ENCODE results near the gene NRGN.

NRGN gene

DNA sequence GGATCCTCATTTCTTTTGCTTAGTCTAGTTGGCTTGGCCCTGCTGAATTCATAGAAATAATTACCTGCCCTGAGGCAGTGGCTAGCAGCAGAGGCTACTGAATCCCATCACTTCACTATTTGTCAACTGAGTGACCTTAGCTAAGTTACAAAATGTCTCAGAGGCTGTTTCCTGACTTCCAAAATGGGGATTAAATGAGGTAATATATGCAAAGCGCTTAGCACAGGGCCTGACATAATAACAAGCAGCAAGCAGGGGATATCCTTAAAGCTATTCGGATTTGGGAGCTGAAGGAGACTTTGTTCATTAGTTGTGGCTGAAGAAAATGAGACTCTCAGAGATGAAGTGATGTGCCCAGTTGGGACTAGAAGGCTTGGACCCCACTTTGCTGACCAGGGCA is 2.8 kb downstream of the NRGN start:
- FAIRE-seq, result no peak
- DNase-seq (ENCODE audit: insufficient read length), result no peak
- no peak for TF ChIP-seq POLR2A (IDR thresholded peaks at IDR 0.05; ENCODE audit: low read depth, low read length)
- TF ChIP-seq POLR2AphosphoS5 (IDR thresholded peaks at IDR 0.05; ENCODE audit: low read depth, low read length), result no peak
- no peak for TF ChIP-seq TAF1 (IDR thresholded peaks at IDR 0.05; ENCODE audit: borderline replicate concordance, low read depth, low read length)

DNA sequence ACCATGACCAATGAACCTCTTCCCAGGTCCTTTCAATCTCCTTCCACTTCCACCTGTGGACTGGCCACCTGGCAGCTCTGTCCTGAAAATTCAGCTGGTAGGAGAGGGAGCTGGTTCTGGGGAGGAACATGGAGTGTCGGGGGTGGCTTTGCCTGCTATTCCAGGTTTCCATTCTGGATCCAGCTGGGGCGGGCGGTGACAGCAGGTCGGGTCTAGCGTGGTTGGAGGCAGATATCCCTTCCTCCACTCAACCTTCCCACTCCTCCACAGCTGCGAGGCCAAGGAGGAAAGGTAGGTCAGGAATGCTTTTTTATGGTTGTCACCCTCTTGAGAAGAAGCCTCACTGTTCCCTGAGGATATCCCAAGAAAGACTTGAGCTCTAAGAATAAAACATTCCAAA is 3.3 kb downstream of the NRGN start:
- DNase-seq (ENCODE audit: insufficient read length) (no peak), FAIRE-seq (no peak)
- TF ChIP-seq POLR2A (IDR thresholded peaks at IDR 0.05; ENCODE audit: low read depth, low read length), result no peak
- TF ChIP-seq POLR2AphosphoS5 (IDR thresholded peaks at IDR 0.05; ENCODE audit: low read depth, low read length), result no peak
- no peak for TF ChIP-seq TAF1 (IDR thresholded peaks at IDR 0.05; ENCODE audit: borderline replicate concordance, low read depth, low read length)

DNA sequence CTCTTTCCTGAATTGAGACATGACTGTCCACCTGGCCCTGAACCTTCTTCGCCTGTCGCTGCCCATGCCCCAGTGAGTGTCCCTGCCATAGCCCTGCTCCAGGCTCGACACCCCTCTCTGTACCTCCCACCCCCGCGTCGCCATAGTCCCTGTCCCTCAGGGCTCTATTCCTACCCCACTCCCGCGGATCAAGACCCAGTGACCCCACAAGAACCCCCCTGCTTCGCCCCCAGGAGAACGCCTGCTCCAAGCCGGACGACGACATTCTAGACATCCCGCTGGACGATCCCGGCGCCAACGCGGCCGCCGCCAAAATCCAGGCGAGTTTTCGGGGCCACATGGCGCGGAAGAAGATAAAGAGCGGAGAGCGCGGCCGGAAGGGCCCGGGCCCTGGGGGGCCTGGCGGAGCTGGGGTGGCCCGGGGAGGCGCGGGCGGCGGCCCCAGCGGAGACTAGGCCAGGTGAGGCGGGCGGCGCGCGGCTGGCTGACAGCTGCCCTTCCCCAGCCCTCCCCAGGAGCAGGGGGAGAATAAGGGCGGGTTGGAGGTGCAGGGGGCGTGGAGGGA is 5.6 kb downstream of the NRGN start:
- TF ChIP-seq POLR2A (IDR thresholded peaks at IDR 0.05; ENCODE audit: low read depth, low read length), result no peak
- TF ChIP-seq POLR2AphosphoS5 (IDR thresholded peaks at IDR 0.05; ENCODE audit: low read depth, low read length), result no peak
- no peak for TF ChIP-seq TAF1 (IDR thresholded peaks at IDR 0.05; ENCODE audit: borderline replicate concordance, low read depth, low read length)
- FAIRE-seq, result no peak
- DNase-seq (ENCODE audit: insufficient read length), result no peak

GRCh38 chr11:124745835-124746620 is 6.3 kb downstream of the NRGN start:
- TF ChIP-seq POLR2A (IDR thresholded peaks at IDR 0.05; ENCODE audit: low read depth, low read length), result no peak
- no peak for TF ChIP-seq TAF1 (IDR thresholded peaks at IDR 0.05; ENCODE audit: borderline replicate concordance, low read depth, low read length)
- no peak for TF ChIP-seq POLR2AphosphoS5 (IDR thresholded peaks at IDR 0.05; ENCODE audit: low read depth, low read length)
- peak; percentile 50 for DNase-seq (ENCODE audit: insufficient read length)
- FAIRE-seq, result peak; percentile 38

DNA sequence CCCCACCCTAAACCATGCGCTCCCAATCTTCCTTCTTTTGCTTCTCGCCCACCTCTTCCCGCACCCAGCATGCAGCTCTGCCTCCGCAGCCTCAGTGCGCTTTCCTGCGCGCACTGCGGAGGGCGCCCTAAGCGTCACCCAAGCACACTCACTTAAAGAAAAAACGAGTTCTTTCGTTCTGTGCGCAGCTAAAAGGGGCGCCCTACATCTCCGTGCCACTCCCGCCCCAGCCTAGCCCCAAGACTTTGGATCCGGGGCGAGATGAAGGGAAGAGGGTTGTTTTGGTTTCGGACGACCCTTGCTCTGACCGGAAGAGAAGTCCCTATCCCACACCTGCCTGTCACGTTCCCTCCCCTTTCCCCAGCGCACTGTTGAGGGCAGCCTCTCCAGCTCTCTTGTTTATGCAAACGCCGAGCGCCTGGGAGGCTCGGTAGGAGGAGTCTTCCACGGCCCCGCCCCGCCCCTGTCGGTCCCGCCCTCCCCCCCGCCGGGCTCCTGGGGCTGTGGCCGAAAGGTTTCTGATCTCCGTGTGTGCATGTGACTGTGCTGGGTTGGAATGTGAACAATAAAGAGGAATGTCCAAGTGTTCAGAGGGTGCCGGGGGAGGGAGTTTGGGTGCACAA is 7.0 kb downstream of the NRGN start:
- FAIRE-seq (peak; percentile 96), DNase-seq (ENCODE audit: insufficient read length) (peak; percentile 94)
- TF ChIP-seq POLR2A (IDR thresholded peaks at IDR 0.05; ENCODE audit: low read depth, low read length), result no peak
- TF ChIP-seq POLR2AphosphoS5 (IDR thresholded peaks at IDR 0.05; ENCODE audit: low read depth, low read length), result no peak
- TF ChIP-seq TAF1 (IDR thresholded peaks at IDR 0.05; ENCODE audit: borderline replicate concordance, low read depth, low read length), result no peak

DNA sequence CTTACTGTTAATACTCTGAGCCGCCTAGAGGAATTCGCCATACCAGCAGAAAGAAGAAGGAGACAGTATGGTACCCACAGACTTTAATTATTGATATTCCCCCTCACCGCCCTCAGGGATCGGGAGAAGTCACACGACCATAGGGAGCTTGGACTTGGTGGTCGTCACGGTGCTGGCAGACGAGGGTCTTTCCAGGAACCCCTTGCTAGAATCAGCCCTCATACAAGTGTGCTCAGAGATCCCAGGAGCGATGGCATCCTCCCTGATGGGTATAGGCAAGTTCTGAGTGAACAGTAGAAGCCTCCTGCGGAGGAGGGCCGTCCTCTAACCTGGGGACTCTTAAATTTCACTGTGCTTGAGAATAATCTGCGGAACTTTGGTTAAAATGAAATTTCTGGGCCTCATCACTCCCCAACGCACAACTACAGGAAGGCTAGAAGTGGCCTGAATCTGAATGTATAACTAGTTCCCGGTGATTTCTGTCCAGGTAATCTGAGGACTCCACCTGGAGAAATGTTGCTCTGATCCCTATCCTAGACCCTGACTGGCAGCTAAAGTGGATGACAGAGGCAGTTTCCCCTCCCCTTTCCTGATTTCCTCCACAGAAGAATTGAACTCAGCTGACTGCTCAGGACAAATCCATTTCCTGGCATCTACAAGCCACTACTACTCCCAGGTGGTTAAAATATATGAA is 7.8 kb downstream of the NRGN start:
- DNase-seq (ENCODE audit: insufficient read length), result no peak
- no peak for FAIRE-seq
- TF ChIP-seq POLR2A (IDR thresholded peaks at IDR 0.05; ENCODE audit: low read depth, low read length) (no peak), POLR2AphosphoS5 (IDR thresholded peaks at IDR 0.05; ENCODE audit: low read depth, low read length) (no peak), TAF1 (IDR thresholded peaks at IDR 0.05; ENCODE audit: borderline replicate concordance, low read depth, low read length) (no peak)

- no peak for DNase-seq (ENCODE audit: insufficient read length)
- TF ChIP-seq POLR2A (IDR thresholded peaks at IDR 0.05; ENCODE audit: low read depth, low read length), result no peak
- no peak for TF ChIP-seq POLR2AphosphoS5 (IDR thresholded peaks at IDR 0.05; ENCODE audit: low read depth, low read length)
- TF ChIP-seq TAF1 (IDR thresholded peaks at IDR 0.05; ENCODE audit: borderline replicate concordance, low read depth, low read length), result no peak
- no peak for FAIRE-seq
Observed at GRCh38 chr11:124748100-124748418, 8.3 kb downstream of the NRGN start.

DNA sequence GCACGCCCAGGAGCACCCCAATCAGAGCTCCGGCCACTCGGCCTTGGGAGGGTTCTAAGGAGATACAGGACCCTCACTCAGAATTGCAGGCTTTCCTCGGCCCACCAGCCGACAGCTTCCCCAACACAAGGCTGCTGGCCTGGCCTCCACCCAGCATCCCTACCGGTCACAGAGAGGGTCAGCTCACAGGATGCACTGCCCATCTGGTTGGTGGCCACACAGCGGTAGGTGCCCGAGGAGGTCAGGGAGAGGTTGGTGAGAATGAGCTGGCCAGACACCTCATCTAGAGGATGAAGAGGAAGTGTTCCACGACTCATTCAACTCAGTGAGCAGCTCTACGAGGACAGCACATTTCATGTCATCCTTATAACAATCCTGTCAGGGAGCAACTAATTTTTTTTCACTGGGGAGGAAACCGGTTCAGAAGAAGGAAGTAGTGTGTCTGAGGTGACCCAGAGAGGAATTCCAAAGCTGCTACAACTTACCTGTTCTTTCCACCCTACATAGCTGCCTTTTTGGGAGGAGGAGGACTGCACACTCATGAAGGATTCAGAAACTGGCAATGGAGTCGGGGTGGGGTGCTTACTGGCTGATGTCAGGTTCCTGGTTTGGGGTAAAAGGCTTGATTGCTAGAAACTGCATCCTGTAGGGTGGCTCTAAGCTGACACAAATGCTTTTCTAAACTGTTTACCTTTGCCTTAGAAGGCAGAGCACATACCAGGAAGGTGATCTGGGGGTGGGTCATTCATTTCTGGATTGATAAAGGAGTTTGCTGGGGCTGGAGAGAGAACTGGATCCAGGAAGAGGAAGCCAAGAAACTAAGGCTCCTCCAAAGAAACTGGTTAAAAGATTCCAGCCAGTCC is 9.0 kb downstream of the NRGN start:
- DNase-seq (ENCODE audit: insufficient read length) (no peak), FAIRE-seq (peak; percentile 74)
- TF ChIP-seq POLR2AphosphoS5 (IDR thresholded peaks at IDR 0.05; ENCODE audit: low read depth, low read length), result no peak
- no peak for TF ChIP-seq POLR2A (IDR thresholded peaks at IDR 0.05; ENCODE audit: low read depth, low read length)
- no peak for TF ChIP-seq TAF1 (IDR thresholded peaks at IDR 0.05; ENCODE audit: borderline replicate concordance, low read depth, low read length)

DNA sequence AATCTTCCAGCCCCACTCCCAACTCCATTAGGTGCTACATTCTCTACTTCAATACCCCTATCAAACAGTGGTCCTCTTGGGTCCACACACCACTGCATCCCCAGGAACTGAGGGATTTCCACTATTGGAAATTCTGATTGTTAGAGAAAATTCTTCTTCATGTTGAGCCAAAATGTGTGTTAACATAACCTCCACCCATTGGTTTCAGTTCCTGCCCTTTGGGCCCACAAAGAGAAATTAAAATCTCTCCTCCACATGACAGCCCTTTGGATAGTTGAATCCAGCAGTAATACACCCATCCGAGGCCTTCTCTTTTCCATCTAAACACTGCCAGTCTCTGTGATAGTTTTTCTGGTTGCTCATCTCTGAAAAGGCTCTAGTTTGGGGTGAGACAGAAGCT is 10.2 kb downstream of the NRGN start:
- no peak for FAIRE-seq
- TF ChIP-seq POLR2AphosphoS5 (IDR thresholded peaks at IDR 0.05; ENCODE audit: low read depth, low read length) (no peak), POLR2A (IDR thresholded peaks at IDR 0.05; ENCODE audit: low read depth, low read length) (no peak), TAF1 (IDR thresholded peaks at IDR 0.05; ENCODE audit: borderline replicate concordance, low read depth, low read length) (no peak)
- no peak for DNase-seq (ENCODE audit: insufficient read length)

DNA sequence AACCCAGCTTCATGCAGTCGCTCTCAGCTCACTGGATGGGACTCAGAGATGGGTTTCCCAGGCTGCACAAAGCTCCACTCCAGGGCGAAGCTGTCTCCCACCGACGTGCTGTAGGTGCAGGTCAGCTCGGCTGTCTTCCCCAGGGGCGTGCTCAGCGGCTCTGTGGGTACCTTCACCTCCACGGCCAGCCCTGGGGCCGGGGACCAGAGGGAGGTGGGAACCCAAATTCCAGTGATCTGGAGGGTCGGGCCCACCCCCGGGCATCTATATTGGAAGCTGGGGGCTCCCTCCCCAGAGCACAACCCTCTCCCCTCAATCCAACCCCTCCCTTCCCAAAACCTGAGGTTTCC is 11.6 kb downstream of the NRGN start:
- no peak for FAIRE-seq
- no peak for TF ChIP-seq POLR2A (IDR thresholded peaks at IDR 0.05; ENCODE audit: low read depth, low read length)
- no peak for DNase-seq (ENCODE audit: insufficient read length)
